HL-60/S4 treated with retinoic acid at 250 ng/mL for 4 days and 3 days (cell line): ENCODE measurements around the gene ADAMTS19.

Experiments used
- in situ Hi-C: fragments of 300-500 bp; cut with MboI; formaldehyde crosslinking; loops from 2 replicates; pipeline ENCODE4 v1.7.0; 2022; ENCODE audit warnings: low sequenced_read_pairs

The ADAMTS19 gene

GRCh38 chr5:129670957-129671500, 210.9 kb downstream of the ADAMTS19 start:
- in situ Hi-C loops: no loop called here

GRCh38 chr5:129672006-129672405, 211.9 kb downstream of the ADAMTS19 start:
- in situ Hi-C loops: no loop called here

GRCh38 chr5:129679671-129680070, 219.6 kb downstream of the ADAMTS19 start:
- in situ Hi-C loops: no loop called here

GRCh38 chr5:129687941-129688340, 227.8 kb downstream of the ADAMTS19 start:
- in situ Hi-C loops: no loop called here

GRCh38 chr5:129689045-129689444, 228.9 kb downstream of the ADAMTS19 start:
- in situ Hi-C loops: no loop called here

- in situ Hi-C loops: no loop called here
Measured at GRCh38 chr5:129691220-129691619, 231.1 kb downstream of the ADAMTS19 start.

- in situ Hi-C loops: no loop called here
Measured at GRCh38 chr5:129696636-129697035, 236.5 kb downstream of the ADAMTS19 start.

- in situ Hi-C loops: no loop called here
Measured at GRCh38 chr5:129698661-129699060, 238.6 kb downstream of the ADAMTS19 start.

GRCh38 chr5:129716235-129716634, 256.1 kb downstream of the ADAMTS19 start:
- in situ Hi-C loops: no loop called here

- in situ Hi-C loops: no loop called here
Measured at GRCh38 chr5:129716651-129717050, 256.6 kb downstream of the ADAMTS19 start.

GRCh38 chr5:129717751-129718310, 257.7 kb downstream of the ADAMTS19 start:
- in situ Hi-C loops: no loop called here

GRCh38 chr5:129718471-129719090, 258.5 kb downstream of the ADAMTS19 start:
- in situ Hi-C loops: no loop called here

GRCh38 chr5:129724222-129724621, 264.1 kb downstream of the ADAMTS19 start:
- in situ Hi-C loops: no loop called here

GRCh38 chr5:129724647-129725046, 264.5 kb downstream of the ADAMTS19 start:
- in situ Hi-C loops: no loop called here

- in situ Hi-C loops: no loop called here
Measured at GRCh38 chr5:129739773-129740172, 279.7 kb downstream of the ADAMTS19 start.

GRCh38 chr5:129743541-129744187, 283.6 kb downstream of the ADAMTS19 start:
- in situ Hi-C loops: no loop called here

- in situ Hi-C loops: no loop called here
Measured at GRCh38 chr5:129745997-129746396, 285.9 kb downstream of the ADAMTS19 start.

- in situ Hi-C loops: no loop called here
Measured at GRCh38 chr5:129746876-129747275, 286.8 kb downstream of the ADAMTS19 start.

GRCh38 chr5:129747572-129748407, 287.7 kb downstream of the ADAMTS19 start, which contains the start of gene MINAR2:
TSS of gene MINAR2 (plus strand) at chr5:129748094. CDS start at chr5:129748191, 97 bp downstream.
- in situ Hi-C loops: no loop called here

- in situ Hi-C loops: no loop called here
Measured at GRCh38 chr5:129748913-129749880, 289.1 kb downstream of the ADAMTS19 start.
